ENCODE measurements around the gene TOM1.
"Not testable (repeated sequence)": the region's sequence is repeated elsewhere in the genome, so short reads cannot be mapped to it uniquely, and the experiment has no call there.

The TOM1 gene

GRCh38 chr22:35345808-35346505, 46.3 kb downstream of the TOM1 start:
- DNase-seq (ENCODE audit: low read depth in 2 of 2) = no peak

- no peak for DNase-seq (ENCODE audit: low read depth in 2 of 2)
These were observed 47.0 kb downstream of the TOM1 start for GRCh38 chr22:35346596-35347220.

- DNase-seq (ENCODE audit: low read depth in 2 of 2) = no peak
These were observed 47.8 kb downstream of the TOM1 start for GRCh38 chr22:35347462-35347861.

GRCh38 chr22:35348026-35348590, 48.4 kb downstream of the TOM1 start:
- DNase-seq (ENCODE audit: low read depth in 2 of 2) = no peak

GRCh38 chr22:35348703-35349102, 49.0 kb downstream of the TOM1 start:
- DNase-seq (ENCODE audit: low read depth in 2 of 2) = no peak

- no peak for DNase-seq (ENCODE audit: low read depth in 2 of 2)
These were observed 49.6 kb downstream of the TOM1 start for GRCh38 chr22:35349368-35349703.

- no peak for DNase-seq (ENCODE audit: low read depth in 2 of 2)
These were observed 50.2 kb downstream of the TOM1 start for GRCh38 chr22:35349704-35350538.

GRCh38 chr22:35350539-35351503, 51.1 kb downstream of the TOM1 start:
- DNase-seq (ENCODE audit: low read depth in 2 of 2) = peak; percentile 72 to 78

- no peak for DNase-seq (ENCODE audit: low read depth in 2 of 2)
These were observed 52.8 kb downstream of the TOM1 start for GRCh38 chr22:35352214-35353111.

- DNase-seq (ENCODE audit: low read depth in 2 of 2) = no peak
These were observed 53.6 kb downstream of the TOM1 start for GRCh38 chr22:35353318-35353717.

- DNase-seq (ENCODE audit: low read depth in 2 of 2) = no peak
These were observed 54.4 kb downstream of the TOM1 start for GRCh38 chr22:35354068-35354467.

GRCh38 chr22:35357883-35358621, 58.4 kb downstream of the TOM1 start:
- no peak for DNase-seq (ENCODE audit: low read depth in 2 of 2)

GRCh38 chr22:35359380-35360065, 59.8 kb downstream of the TOM1 start:
- no peak for DNase-seq (ENCODE audit: low read depth in 2 of 2)

GRCh38 chr22:35361001-35361558, 61.4 kb downstream of the TOM1 start:
- DNase-seq (ENCODE audit: low read depth in 2 of 2) = no peak

- DNase-seq (ENCODE audit: low read depth in 2 of 2) = no peak
These were observed 63.9 kb downstream of the TOM1 start for GRCh38 chr22:35363566-35364086.

GRCh38 chr22:35364230-35364629, 64.5 kb downstream of the TOM1 start:
- DNase-seq (ENCODE audit: low read depth in 2 of 2) = not testable (repeated sequence)

GRCh38 chr22:35367331-35367886, 67.7 kb downstream of the TOM1 start:
- no peak for DNase-seq (ENCODE audit: low read depth in 2 of 2)

GRCh38 chr22:35368386-35368785, 68.7 kb downstream of the TOM1 start:
- no peak for DNase-seq (ENCODE audit: low read depth in 2 of 2)

Measured in fibroblast of skin of left biceps (primary cell).